Endothelial cell of umbilical vein (primary cell): Measurements from ENCODE around the gene ADRB2. TPM values are rescaled to one million over a fixed set of nuclear protein-coding genes. Genes with fewer than 3 reads are reported as not detected.

Source experiments
- BruUV-seq: library from RNA; stranded (reverse); fragments of 400-500 nt; replicated peaks from 2 replicates; lab custom pipeline; 2021; lab: Mats Ljungman, UMichigan
- CTCF ChIA-PET: fragments of 300-600, 350-600 bp; sonication (Branson Sonifier 250); formaldehyde crosslinking; loops from one replicate; lab custom pipeline; 2021; ENCODE audit warnings: antibody characterized with exemption, inconsistent platforms; lab: Charles Lee
- POLR2A ChIA-PET: fragments of 300-600, 350-600 bp; sonication (Branson Sonifier 250); formaldehyde crosslinking; loops from one replicate; lab custom pipeline; 2021; ENCODE audit warnings: antibody characterized with exemption, inconsistent platforms; lab: Charles Lee
- DNase-seq: peaks from one replicate; pipeline ENCODE4 v3.0.0-alpha.2; 2011; ENCODE audit warnings: low read depth, low spot score
- FAIRE-seq: peaks from 2 replicates; lab custom pipeline; 2011; peaks lifted over from hg19 to GRCh38; lab: Jason Lieb, UNC
- H2AFZ ChIP-seq: 2 replicates; pipeline ENCODE4 v1.6.0; 2012; ENCODE audit warnings: low read depth, low read length, control low read depth, inconsistent platforms
- H3K27ac ChIP-seq: 2 replicates; pipeline ENCODE4 v1.5.1; 2011; ENCODE audit warnings: low read depth, mild to moderate bottlenecking, control low read depth, low read length, moderate library complexity; ENCODE audit not compliant: insufficient read depth
- H3K27me3 ChIP-seq, 2 experiments: 2 replicates each; pipeline versions ENCODE4 v1.6.0 to v1.6.1; 2011; ENCODE audit warnings: low read length in 2 of 2, mixed read lengths in 1 of 2; ENCODE audit not compliant: control insufficient read depth in 2 of 2, insufficient read depth in 2 of 2
- H3K36me3 ChIP-seq, 2 experiments: 2 replicates in 1 of 2; 3 replicates in 1 of 2; pipeline ENCODE4 v1.5.1; 2011; ENCODE audit warnings: low read length in 2 of 2, mild to moderate bottlenecking in 1 of 2, moderate library complexity in 1 of 2; ENCODE audit not compliant: control insufficient read depth in 2 of 2, insufficient read depth in 2 of 2; ENCODE audit errors: extremely low read depth in 1 of 2
- H3K4me1 ChIP-seq: 3 replicates; pipeline ENCODE4 v1.5.1; 2011; ENCODE audit warnings: mild to moderate bottlenecking, low read length; ENCODE audit not compliant: control insufficient read depth, insufficient read depth; ENCODE audit errors: extremely low read depth
- H3K4me2 ChIP-seq: 2 replicates; pipeline ENCODE4 v1.6.1; 2011; ENCODE audit warnings: low read length, control low read depth, mixed read lengths; ENCODE audit not compliant: insufficient read depth
- H3K4me3 ChIP-seq, 3 experiments: fragments of 200-600 bp in 1 of 3; sonication (generic), shearing (Covaris generic) in 1 of 3; replicated peaks in 1 of 3; 2 replicates each; pipeline ENCODE4 v1.5.1; 2011 to 2016; ENCODE audit warnings: control low read depth in 3 of 3, low read length in 3 of 3, mild to moderate bottlenecking in 2 of 3, inconsistent platforms in 1 of 3, low read depth in 1 of 3, moderate library complexity in 1 of 3; ENCODE audit not compliant: insufficient read depth in 1 of 3
- H3K79me2 ChIP-seq: 2 replicates; pipeline ENCODE4 v1.6.0; 2012; ENCODE audit warnings: low read length, inconsistent platforms; ENCODE audit not compliant: control insufficient read depth, insufficient read depth
- H3K9ac ChIP-seq: replicated peaks from 2 replicates; pipeline ENCODE3; 2011; ENCODE audit warnings: low read length, control low read depth; ENCODE audit not compliant: insufficient read depth; ENCODE audit errors: extremely low read depth
- H3K9me1 ChIP-seq: replicated peaks from 3 replicates; pipeline ENCODE4 v1.6.0; 2011; ENCODE audit warnings: mild to moderate bottlenecking, low read length; ENCODE audit not compliant: control insufficient read depth, insufficient read depth; ENCODE audit errors: extremely low read depth
- H3K9me3 ChIP-seq: replicated peaks from 2 replicates; pipeline ENCODE4 v1.5.1; 2012; ENCODE audit warnings: low read length, inconsistent platforms; ENCODE audit not compliant: control insufficient read depth, insufficient read depth
- H4K20me1 ChIP-seq: replicated peaks from 2 replicates; pipeline ENCODE3; 2011; ENCODE audit warnings: mild to moderate bottlenecking, low read length; ENCODE audit not compliant: control insufficient read depth, insufficient read depth; ENCODE audit errors: extremely low read depth
- EZH2 ChIP-seq: IDR thresholded peaks from 2 replicates; pipeline ENCODE4 v1.6.1; 2012; ENCODE audit warnings: borderline replicate concordance, low read depth, mild to moderate bottlenecking, moderate library complexity, low read length, inconsistent platforms; ENCODE audit not compliant: severe bottlenecking
- FOS ChIP-seq: IDR thresholded peaks from 2 replicates; pipeline ENCODE4 v1.6.1; 2011; ENCODE audit warnings: mild to moderate bottlenecking, low read length, moderate library complexity, borderline replicate concordance; ENCODE audit not compliant: insufficient read depth
- GATA2 ChIP-seq: IDR thresholded peaks from 2 replicates; pipeline ENCODE4 v1.7.0; 2011; ENCODE audit warnings: low read depth, mild to moderate bottlenecking, moderate library complexity, mixed read lengths, low read length; ENCODE audit not compliant: insufficient read length, insufficient read depth
- JUN ChIP-seq: IDR thresholded peaks from 2 replicates; pipeline ENCODE4 v1.6.1; 2011; ENCODE audit warnings: borderline replicate concordance, low read depth; ENCODE audit not compliant: insufficient read length, insufficient read depth
- MYC ChIP-seq: IDR thresholded peaks from one replicate; pipeline ENCODE4 v1.6.1; 2011; ENCODE audit warnings: mild to moderate bottlenecking, low read depth, low read length
- POLR2A ChIP-seq: IDR thresholded peaks from 2 replicates; pipeline ENCODE4 v1.6.1; 2012; ENCODE audit warnings: low read depth, mild to moderate bottlenecking, control low read depth, low read length
- POLR2AphosphoS5 ChIP-seq: IDR thresholded peaks from 2 replicates; pipeline ENCODE4 v1.6.1; 2012; ENCODE audit warnings: low read depth, mild to moderate bottlenecking, control low read depth, low read length, moderate library complexity; ENCODE audit not compliant: insufficient read depth
- dilution Hi-C: fragments of 300-500 bp; cut with MboI; formaldehyde crosslinking; loops from one replicate; pipeline ENCODE4 v1.15.0; 2019; ENCODE audit warnings: low sequenced_read_pairs; ENCODE audit not compliant: extremely low pct_ligation_motif_present
- intact Hi-C: fragments of 100-400 bp; cut with micrococcal nuclease; formaldehyde crosslinking; loops from one replicate; pipeline ENCODE4 v1.10.0; 2022
- polyA plus RNA-seq, 4 experiments: library from polyadenylated mRNA; depleted of rRNA in 3 of 4; stranded (reverse) in 3 of 4; unstranded in 1 of 4; fragments of >200 nt; gene quantifications; 2 replicates each; pipeline versions ENCODE4 v1.2.1 to v1.2.3, GENCODE V29; 2011 to 2012; ENCODE audit warnings: missing spikeins in 1 of 4
- total RNA-seq: library from RNA; stranded (reverse); gene quantifications from 2 replicates; pipeline ENCODE4 v1.2.3, GENCODE V29; 2021
- TF ChIP-seq, protein P1 (sequence below): IDR thresholded peaks from 2 replicates; pipeline ENCODE4 v1.6.1; 2011; ENCODE audit not compliant: insufficient read depth, insufficient read length
- TF ChIP-seq, protein P2 (sequence below), 2 donors: IDR thresholded peaks; 1 replicate in 1 of 2; 2 replicates in 1 of 2; pipeline ENCODE4 v1.5.1; 2011; ENCODE audit warnings: low read length in 2 of 2, mild to moderate bottlenecking in 2 of 2, moderate library complexity in 2 of 2, control low read depth in 1 of 2, inconsistent platforms in 1 of 2, low read depth in 1 of 2; ENCODE audit not compliant: insufficient read depth in 1 of 2; ENCODE audit errors: extremely low read depth in 1 of 2

ADRB2 gene
- total and polyA plus RNA-seq, 2 donors (not counting 3 experiments of a cell fraction or from before 2014, with no cell fraction given): 0.86 to 0.88 TPM

GRCh38 chr5:148864113-148864841 is 37.9 kb downstream of the ADRB2 start:
- Histone ChIP-seq H4K20me1 (no peaks in the 10 kb centered on the region), H3K4me1 (no peaks in the 10 kb centered on the region), H3K9ac (no peak overlapping the region), H3K9me3 (no peaks in the 10 kb centered on the region), H2AFZ (no peak overlapping the region), H3K79me2 (no peaks in the 10 kb centered on the region), H3K4me2 (no peak overlapping the region), H3K4me3 (no peak overlapping the region), H3K9me1 (no peaks in the 10 kb centered on the region), H3K27me3 (no peaks in the 10 kb centered on the region), H3K27ac (no peak overlapping the region), H3K36me3 (no peaks in the 10 kb centered on the region)
- CTCF ChIA-PET: interaction anchor here (1.0 to 1.4 kb wide), 2 partner anchors 20 to 94 kb away, joined by 5 read pairs; no protein-coding TSS in a partner anchor
- POLR2A ChIA-PET: no interaction called here
- TF ChIP-seq EZH2 (no peak), JUN (no peak), FOS (no peak), POLR2A (no peak), POLR2AphosphoS5 (no peak), GATA2 (no peak), MYC (no peak)
- TF ChIP-seq, protein P1, sequence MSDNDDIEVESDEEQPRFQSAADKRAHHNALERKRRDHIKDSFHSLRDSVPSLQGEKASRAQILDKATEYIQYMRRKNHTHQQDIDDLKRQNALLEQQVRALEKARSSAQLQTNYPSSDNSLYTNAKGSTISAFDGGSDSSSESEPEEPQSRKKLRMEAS: no peak
- TF ChIP-seq, protein P2, sequence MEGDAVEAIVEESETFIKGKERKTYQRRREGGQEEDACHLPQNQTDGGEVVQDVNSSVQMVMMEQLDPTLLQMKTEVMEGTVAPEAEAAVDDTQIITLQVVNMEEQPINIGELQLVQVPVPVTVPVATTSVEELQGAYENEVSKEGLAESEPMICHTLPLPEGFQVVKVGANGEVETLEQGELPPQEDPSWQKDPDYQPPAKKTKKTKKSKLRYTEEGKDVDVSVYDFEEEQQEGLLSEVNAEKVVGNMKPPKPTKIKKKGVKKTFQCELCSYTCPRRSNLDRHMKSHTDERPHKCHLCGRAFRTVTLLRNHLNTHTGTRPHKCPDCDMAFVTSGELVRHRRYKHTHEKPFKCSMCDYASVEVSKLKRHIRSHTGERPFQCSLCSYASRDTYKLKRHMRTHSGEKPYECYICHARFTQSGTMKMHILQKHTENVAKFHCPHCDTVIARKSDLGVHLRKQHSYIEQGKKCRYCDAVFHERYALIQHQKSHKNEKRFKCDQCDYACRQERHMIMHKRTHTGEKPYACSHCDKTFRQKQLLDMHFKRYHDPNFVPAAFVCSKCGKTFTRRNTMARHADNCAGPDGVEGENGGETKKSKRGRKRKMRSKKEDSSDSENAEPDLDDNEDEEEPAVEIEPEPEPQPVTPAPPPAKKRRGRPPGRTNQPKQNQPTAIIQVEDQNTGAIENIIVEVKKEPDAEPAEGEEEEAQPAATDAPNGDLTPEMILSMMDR (IDR thresholded peaks at IDR 0.05; ENCODE audit: extremely low read depth in 1 of 2, insufficient read depth in 1 of 2, low read depth in 1 of 2, low read length in 2 of 2): no peak
- intact Hi-C loops (no loop called here), dilution Hi-C loops (no loop called here)
- no TSS peak for BruUV-seq
- no peak for FAIRE-seq
- DNase-seq: peak; percentile 21
